HG03066 (cell line): ENCODE measurements around the gene HECTD1.
"Not testable (repeated sequence)": the region's sequence is repeated elsewhere in the genome, so short reads cannot be mapped to it uniquely, and the experiment has no call there.

Experiments used
- ATAC-seq: cut with Tn5 transposase; IDR thresholded peaks from one replicate; pipeline ENCODE4 v1.9.1; 2021; ENCODE audit warnings: low read depth; ENCODE audit not compliant: unreplicated experiment

The HECTD1 gene

DNA sequence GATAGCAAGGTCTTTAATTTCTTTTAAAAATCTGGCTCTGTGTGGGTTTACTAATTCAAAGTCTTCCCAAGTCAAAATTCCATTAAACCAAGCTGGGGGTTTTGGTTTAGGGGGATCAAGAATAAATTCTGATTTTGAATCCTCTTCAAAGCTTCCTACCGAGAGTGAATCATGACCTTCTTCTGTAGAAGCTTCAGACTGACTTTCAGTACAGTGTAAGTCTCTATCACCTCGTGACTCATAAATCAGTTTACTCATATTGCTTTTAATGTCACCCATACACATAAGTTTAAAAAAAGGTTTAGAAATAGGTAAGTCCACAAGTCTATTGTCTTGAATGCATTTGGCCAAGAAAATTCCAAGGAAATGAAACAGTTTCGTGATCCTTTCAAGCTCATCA lies 100.8 kb downstream of the HECTD1 start:
- no peak for ATAC-seq

DNA sequence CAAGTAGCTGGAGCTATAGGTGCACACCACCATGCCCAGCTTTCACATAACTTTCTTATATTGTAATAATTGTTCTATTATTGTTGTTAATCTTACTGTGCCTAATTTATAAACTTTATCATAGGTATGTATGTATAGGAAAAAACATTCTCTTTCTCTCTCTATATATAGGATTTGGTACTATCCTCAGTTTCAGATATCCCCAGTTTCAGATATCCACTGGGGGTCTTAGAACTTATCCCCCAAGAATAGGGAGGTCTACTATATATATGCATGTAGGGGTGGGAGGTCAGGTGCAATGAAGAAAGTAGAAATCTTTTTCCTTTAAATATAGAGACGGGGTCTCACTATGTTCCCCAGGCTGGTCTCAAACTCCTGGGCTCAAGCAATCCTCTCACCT lies 110.5 kb downstream of the HECTD1 start:
- ATAC-seq: no peak

DNA sequence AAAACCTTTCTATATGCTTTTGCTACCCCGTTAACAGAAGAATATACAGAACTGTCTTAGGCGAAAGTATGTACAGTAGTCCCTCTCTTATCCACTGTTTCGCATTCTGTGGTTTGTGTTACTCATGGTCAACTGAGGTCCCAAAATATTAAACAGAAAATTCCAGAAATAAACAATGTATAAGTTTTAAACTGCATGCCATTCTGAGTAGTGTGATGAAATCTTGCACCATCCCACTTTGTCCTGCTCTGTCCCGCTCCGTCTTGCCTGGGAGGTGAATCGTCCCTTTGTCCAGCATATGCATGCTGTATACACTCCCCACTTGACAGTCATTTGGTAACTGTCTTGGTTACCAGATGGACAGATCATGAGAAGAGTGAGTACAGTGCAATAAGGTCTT lies 111.3 kb downstream of the HECTD1 start:
- ATAC-seq: no peak

DNA sequence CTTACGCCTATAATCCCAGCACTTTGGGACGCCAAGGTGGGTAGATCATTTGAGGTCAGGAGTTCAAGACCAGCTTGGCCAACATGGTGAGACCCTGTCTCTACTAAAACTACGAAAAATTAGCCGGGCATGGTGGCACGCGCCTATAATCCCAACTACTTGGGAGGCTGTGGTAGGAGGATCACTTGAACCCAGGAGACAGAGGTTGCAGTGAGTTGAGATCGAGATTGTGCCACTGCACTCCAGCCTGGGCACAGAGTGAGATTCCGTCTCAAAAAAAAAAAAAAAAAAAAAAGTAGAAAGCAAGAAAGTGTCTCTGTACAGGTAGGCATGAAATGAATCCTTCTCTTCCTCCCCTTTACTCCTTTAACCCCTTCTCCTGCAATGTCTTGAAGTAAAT lies 111.8 kb downstream of the HECTD1 start:
- ATAC-seq: not testable (repeated sequence)

DNA sequence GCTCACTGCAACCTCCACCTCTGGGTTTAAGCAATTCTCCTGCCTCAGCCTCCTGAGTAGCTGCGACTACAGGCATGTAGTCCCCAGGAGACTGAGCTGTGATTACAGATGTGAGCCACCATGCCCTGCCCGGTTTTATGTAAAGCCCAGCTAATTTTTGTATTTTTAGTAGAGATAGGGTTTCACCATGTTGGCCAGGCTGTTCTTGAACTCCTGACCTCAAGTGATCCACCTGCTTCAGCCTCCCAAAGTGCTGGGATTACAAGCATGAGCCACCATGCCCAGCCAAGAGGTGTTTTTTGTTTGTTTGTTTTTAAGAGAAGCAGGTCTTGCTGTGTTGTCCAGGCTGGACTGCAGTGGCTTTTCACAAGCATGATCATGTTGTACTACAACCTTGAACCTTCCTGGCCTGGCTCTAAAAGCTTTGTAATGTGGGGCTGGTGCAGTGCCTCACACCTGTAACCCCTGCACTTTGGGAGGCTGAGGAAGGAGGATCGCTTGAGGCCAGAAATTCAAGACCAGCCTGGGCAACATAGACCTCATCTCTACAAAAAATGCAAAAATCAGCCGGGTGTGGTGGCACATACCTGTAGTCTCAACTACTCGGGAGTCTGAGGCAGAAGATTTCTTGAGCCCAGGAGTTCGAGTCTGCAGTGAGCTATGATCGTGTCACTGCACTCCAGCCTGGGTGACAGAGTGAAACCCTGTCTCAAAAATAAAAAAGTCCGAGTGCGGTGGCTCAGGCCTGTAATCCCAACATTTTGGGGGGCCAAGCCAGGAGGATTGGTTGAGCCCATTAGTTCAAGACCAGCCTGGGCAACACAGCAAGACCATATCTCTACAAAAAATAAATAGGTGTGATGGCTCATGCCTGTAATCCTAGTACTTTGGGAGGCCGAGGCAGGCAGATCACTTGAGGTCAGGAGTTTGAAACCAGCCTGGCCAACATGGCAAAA lies 113.4 kb downstream of the HECTD1 start:
- not testable (repeated sequence) for ATAC-seq

DNA sequence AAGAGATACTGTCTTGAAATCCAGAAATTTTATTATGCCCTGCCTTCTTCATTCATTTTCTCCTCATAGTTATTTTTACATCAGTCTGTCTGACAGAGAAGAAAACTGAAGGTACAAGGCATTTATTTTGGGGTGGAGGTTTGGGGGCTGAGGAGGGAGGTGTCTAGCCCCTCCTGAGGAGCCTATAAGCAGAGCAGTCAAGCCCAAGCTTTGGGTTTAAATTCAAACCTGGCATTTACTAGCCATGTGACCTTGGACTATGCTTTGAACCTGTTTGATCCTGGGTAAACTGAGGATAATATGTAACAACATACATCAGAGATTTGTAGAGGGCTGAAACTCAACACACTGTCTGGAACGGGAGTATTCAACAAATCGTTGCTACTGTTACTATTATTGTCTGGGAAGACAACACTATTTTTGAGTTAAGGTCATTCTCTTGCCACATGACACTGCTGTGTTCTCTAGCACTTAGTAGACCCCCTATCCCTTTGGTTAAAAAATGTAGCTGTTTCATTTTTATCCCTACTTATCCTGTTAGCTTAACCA lies 115.4 kb downstream of the HECTD1 start:
- ATAC-seq: no peak

DNA sequence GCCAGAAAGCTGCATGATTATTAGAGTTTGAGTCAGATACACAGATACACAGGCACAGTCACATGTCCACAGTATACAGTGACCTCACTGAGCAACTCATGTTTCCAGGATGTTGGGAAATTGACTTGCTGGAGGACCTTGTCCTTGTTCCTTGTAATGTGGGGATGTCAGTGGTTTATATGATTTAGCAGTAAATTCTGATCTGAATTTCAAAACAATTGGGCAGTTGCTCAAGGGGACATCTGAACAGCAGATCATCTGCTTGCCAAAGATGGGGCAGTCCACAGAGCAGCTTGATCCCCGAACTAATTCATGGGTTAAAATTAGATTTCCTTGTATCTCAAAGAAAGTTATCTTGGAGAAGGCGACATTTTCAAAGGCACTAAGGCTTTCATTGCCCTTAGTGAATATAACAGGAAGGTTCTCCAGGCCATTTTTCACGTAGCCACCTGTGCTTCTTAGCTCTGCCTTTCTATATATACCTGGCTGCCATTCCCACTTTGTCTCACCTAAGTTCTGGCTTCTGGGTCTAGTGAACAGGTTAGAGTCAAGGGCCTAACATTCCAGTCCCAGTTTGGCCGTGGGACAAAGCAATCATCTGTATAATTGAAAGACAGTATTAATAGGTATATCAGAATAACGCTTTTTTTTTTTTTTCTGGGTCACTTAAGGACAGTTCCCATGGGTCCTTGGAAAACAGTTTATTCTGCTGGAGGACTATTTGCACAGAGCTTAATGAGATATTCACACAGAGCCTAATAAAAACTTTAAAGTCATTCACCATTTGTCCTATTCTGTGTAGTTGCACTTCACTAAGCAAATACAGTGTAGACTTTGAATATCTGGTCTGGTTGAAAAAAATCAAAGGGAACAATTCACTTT lies 116.5 kb downstream of the HECTD1 start:
- ATAC-seq: no peak

DNA sequence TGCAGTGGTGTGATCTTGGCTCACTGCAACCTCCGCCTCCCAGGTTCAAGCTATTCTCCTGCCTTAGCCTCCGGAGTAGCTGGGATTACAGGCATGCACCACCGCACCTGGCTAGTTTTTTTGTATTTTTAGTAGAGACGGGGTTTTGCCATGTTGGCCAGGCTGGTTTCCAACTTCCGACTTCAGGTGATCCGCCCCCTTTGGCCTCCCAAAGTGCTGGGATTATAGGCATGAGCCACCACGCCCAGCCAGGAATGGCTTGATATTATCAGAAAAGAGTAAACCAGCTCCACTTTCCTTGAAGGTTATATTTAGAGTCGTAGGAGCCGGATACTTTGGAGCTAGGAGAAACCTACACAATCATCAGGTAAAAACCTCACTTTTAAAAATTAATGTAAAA lies 121.1 kb downstream of the HECTD1 start:
- not testable (repeated sequence) for ATAC-seq

DNA sequence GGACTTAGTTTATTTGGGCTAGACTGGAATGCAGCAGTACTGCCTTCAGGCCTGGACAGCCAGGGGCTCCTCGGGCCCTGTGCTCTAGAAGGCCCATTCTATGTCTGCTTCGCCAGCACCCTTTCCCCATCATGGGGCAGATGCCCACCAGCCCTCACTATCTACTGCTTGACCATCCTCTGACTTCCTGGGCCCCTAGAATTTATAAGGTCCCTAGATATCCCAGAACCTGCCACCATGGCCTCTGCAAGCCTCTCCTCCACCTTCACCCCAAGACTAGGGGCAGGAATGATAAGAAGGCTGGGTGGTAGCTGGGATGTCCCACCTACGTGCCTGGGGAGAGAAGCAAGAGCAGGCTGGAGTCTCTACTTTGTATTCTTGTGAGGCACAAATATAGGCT lies 122.6 kb downstream of the HECTD1 start:
- ATAC-seq: no peak

DNA sequence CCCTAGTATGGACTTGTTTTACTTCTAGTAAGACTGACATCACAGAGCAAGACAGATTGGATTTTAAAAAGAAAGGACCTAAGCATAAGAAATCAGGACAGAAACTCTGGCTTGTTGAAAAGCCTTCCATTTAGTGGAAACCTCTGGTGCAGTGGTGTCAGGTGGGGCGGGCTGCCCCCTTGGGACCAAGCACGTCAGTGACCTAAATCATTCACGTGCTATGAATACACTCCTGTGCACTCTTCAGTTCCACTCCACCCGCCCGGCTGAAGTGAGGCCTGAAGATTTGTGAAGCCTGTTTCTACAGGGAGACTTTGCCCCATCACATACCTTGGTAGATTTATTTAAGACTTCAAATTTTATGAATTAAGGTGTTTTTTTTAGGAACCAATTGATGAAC lies 123.2 kb downstream of the HECTD1 start:
- ATAC-seq: peak; percentile 61

DNA sequence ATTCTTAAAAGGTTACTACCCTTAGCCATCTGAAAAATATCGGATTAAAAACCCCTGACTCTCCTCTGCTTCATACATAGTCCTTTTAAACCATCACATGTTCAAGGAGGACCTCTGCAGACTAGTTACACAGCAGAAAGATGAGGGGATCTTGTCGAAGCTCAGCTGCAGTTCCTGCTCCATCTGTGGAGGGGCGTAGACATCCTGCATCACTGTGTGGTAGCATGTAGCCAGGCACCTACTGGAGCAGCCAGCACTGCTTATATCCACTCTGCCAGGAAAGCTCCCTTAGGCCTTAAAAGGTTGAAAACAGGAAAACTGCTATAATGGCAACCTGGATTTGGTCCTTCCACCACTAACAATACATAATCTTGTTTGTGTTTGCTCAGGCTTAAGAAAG lies 123.8 kb downstream of the HECTD1 start:
- no peak for ATAC-seq

DNA sequence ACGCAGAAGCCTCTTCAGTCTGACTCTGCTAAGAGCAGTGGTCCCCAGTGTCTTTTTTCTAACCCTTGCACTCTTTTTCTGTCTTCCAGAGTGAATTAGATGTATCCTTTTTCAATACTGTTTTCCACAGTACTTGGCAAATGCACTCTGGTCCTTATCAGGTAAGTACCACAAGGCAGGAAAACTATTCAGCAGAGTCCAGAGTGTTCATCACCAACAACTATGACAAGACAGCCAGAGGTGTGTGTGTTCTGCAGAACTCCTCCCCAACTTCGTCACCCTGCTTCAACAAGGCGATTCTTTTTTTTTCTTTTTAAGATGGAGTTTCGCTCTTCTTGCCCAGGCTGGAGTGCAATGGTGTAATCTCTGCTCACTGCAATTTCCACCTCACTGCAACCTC lies 127.1 kb downstream of the HECTD1 start:
- no peak for ATAC-seq

DNA sequence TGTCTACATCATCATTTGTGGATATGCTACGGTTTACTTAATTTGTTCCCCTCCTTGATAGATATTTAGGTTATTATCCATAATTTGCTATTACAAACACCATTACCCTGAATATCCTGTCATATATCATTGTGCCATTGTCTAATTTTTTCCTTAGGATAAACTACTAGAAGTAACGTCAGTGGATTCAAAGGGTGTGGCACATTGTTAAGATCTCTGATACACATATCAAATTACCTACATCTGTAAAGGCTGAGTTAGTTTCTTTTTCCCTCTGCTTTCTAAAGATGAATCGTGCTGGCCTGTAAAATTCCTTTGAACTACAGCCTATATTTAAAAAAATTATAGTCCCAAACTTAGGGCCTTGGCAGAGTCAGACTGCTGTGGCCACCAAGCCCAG lies 127.5 kb downstream of the HECTD1 start:
- ATAC-seq: no peak

DNA sequence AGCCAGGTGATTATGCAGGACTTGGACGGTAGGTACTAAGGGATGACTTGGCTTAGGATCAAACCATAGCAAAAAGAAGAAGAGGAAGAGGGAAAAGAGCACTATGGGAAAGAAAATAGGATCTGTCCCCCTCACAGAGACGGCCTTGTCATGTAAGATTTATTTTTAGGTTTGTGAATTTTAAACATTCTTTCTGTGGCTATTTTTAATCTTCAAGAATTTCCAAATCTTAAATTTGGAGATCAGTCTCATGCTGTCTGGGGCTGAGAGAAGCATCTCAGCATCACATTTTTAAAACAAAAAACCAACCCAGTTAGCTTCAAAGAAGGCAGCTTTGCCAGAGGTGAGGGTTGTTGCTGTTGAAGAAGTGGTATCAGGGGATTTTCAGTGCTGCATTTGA lies 128.8 kb downstream of the HECTD1 start:
- no peak for ATAC-seq

DNA sequence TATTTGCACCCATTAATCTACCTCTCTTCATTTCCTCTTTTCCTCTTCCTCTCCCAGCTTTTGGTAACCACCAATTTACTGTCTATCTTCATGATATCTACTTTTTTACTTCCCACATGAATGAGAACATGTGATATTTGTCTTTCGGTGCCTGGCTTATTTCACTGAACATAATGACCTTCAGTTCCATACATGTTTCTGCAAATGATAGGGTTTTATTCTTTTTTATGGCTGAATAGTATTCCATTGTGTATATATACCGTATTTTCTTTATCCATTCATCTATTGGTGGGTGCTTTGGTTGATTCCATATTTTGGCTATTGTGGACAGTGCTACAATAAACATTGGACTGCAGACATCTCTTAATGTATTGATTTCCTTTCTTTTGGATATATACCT lies 132.4 kb downstream of the HECTD1 start:
- ATAC-seq: no peak

DNA sequence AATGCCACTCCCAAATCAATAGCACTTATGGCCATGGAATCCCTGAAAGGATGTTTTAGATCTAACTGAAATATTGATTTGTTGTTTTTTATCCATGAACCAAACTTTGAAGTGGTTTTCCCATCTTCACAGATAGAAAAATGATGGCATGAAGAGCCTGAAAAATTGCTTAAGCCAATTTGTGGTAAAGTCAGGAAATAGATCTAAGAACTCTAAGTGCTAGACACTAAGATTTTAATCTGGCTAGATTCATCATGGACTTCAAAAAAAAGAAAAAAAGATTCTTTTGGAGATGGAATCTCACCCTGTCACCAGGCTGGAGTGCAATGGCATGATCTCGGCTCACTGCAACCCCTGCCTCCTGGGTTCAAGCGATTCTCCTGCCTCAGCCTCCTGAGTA lies 136.4 kb downstream of the HECTD1 start:
- no peak for ATAC-seq

DNA sequence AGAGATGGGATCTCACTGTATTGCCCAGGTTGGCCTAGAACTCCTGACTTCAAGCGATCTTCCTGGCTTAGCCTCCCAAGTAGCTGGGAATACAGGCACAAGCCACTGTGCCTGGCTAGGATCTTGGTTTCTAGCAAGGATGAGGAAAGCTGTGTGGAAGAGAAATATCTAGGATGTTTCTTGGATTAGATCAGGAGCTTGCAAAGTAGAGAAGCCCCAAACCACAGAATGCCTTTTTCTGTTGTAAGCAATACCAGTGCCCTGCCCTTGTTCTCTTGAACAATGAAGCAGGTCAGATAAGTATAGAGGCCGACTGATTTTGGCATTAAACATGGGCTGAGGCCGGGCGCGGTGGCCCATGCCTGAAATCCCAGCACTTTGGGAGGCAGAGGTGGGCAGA lies 137.2 kb downstream of the HECTD1 start:
- ATAC-seq: no peak

DNA sequence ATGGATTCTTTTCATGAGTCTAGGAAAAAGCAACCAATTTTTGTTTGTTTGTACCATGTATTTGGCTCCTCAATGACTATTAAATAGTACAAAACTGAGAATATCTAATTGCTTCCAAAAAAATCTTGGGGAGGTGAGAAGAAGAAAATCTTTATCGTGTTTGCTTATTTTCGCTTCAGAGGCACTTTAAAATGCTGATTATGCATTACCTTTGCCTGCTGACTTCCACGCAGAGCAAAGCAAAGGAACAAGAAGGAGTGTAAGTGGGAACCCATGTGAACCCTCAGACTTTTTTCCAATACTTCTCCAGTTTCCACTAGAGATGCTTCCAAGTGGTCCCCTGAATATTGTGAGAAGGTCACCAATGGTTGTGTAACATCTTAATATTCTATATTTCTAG lies 138.2 kb downstream of the HECTD1 start:
- ATAC-seq: no peak

DNA sequence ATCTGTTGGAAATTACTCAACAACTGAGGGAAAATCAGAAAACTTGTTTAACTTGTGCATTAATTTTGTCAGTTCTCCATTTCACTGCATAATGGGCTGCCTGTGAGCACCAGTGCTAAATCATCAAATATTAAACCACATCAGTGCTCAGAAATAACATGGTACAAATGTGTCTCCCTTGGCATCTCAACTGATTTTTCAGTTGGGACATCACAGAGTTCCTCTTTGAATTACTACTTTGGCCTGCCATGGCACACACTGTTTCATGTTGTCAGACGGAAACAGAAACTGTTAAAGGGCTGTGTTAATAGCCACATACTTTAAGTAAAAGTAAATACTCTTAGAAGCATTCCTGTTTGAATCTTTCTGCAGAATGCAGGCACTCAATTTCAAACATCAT lies 139.4 kb downstream of the HECTD1 start:
- ATAC-seq: no peak

DNA sequence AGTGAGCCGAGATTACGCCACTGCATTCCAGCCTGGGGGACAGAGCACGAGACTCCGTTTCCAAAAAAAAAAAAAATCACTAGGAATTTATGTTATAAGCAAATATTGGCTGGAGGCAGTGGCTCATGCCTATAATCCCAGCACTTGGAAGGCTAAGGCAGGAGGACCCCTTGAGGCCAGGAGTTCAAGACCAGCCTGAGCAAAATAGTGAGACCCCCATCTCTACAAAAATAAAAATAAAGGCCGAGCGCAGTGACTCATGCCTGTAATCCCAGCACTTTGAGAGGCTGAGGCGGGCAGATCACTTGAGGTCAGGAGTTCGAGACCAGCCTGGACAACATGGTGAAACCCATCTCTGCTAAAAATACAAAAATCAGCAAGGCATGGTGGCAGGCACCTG lies 144.7 kb downstream of the HECTD1 start:
- ATAC-seq: not testable (repeated sequence)

DNA sequence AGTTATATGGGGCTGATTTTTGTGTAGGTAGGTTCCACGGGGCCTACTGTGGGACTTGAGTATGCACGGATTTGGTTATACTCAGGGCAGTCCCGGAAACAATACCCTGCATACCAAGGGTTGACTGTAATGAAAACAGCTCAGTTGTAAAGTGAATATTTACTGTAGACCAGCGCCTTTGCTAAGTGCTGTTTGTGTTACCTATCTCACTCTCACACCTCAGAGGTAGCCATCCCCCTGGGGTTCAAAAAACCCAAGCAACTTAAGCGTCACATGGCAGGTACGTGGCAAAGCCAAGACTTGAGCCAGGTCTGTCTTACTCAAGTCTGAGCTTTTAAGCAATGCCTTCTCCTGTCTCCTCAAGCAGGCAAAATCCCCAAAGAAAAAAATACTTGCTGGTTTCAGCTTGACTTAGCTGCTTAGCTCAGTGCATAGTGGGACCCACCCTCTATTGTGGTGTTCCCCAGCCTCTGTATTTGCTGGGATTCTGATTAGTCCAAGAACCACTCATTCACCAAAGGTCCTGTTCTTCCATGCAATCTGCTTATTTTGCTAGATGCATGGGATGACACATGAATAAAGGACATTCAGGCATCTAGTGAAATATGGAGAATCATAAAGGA lies 147.2 kb downstream of the HECTD1 start:
- ATAC-seq: no peak
